H4 (cell line): Measurements from ENCODE around the gene SYNJ1. TPM values are rescaled to one million over a fixed set of nuclear protein-coding genes. Genes with fewer than 3 reads are reported as not detected.
"Not testable (repeated sequence)": the region's sequence is repeated elsewhere in the genome, so short reads cannot be mapped to it uniquely, and the experiment has no call there.

Experiments used
- DNase-seq: peaks from one replicate; pipeline ENCODE4 v3.0.0-alpha.2; 2015; ENCODE audit warnings: low spot score
- total RNA-seq: library from RNA; depleted of rRNA; stranded (reverse); fragments of >200 nt; shearing (Covaris generic); gene quantifications from 2 replicates; pipeline ENCODE4 v1.2.3, GENCODE V29; 2014

The SYNJ1 gene
- total RNA-seq, 1 experiment from 2014 or later = 5.5 TPM

GRCh38 chr21:32739946-32740345 lies 12.1 kb upstream of the SYNJ1 start:
- DNase-seq = no peak

GRCh38 chr21:32736083-32736482 lies 8.3 kb upstream of the SYNJ1 start:
- DNase-seq = not testable (repeated sequence)

GRCh38 chr21:32735524-32735923 lies 7.7 kb upstream of the SYNJ1 start:
- no peak for DNase-seq

GRCh38 chr21:32733990-32734613 lies 6.3 kb upstream of the SYNJ1 start:
- DNase-seq = no peak

GRCh38 chr21:32733356-32733755 lies 5.5 kb upstream of the SYNJ1 start:
- DNase-seq = no peak

GRCh38 chr21:32732544-32732943 lies 4.7 kb upstream of the SYNJ1 start:
- DNase-seq = no peak

- no peak for DNase-seq
These were observed 1.0 kb upstream of the SYNJ1 start for GRCh38 chr21:32728848-32729247.

- no peak for DNase-seq
These were observed 635 bp upstream of the SYNJ1 start for GRCh38 chr21:32728456-32728839.

GRCh38 chr21:32726839-32727686 lies 750 bp downstream of the SYNJ1 start:
- DNase-seq = peak; percentile 16

GRCh38 chr21:32719085-32719484 lies 8.7 kb downstream of the SYNJ1 start:
- DNase-seq = no peak

- no peak for DNase-seq
These were observed 9.9 kb downstream of the SYNJ1 start for GRCh38 chr21:32717851-32718316.

- no peak for DNase-seq
These were observed 11.3 kb downstream of the SYNJ1 start for GRCh38 chr21:32716486-32716885.

GRCh38 chr21:32713726-32714125 lies 14.1 kb downstream of the SYNJ1 start:
- DNase-seq = no peak

- no peak for DNase-seq
These were observed 15.2 kb downstream of the SYNJ1 start for GRCh38 chr21:32712641-32713040.

GRCh38 chr21:32712043-32712442 lies 15.8 kb downstream of the SYNJ1 start:
- DNase-seq = no peak

- DNase-seq = no peak
These were observed 16.8 kb downstream of the SYNJ1 start for GRCh38 chr21:32710987-32711386.

- DNase-seq = no peak
These were observed 17.6 kb downstream of the SYNJ1 start for GRCh38 chr21:32710069-32710784.

- DNase-seq = no peak
These were observed 19.7 kb downstream of the SYNJ1 start for GRCh38 chr21:32708069-32708468.

- no peak for DNase-seq
These were observed 21.9 kb downstream of the SYNJ1 start for GRCh38 chr21:32705901-32706300.

GRCh38 chr21:32705139-32705538 lies 22.7 kb downstream of the SYNJ1 start:
- no peak for DNase-seq

GRCh38 chr21:32702702-32703101 lies 25.1 kb downstream of the SYNJ1 start:
- DNase-seq = no peak

- DNase-seq = no peak
These were observed 28.7 kb downstream of the SYNJ1 start for GRCh38 chr21:32698971-32699693.
